IMR-90 (cell line): ENCODE data around the gene TMEM163.

Experiments used
- CEBPB ChIP-seq: IDR thresholded peaks from 2 replicates; pipeline ENCODE4 v1.6.1; 2012; ENCODE audit warnings: low read depth, low read length, improper control_type of control experiment
- CHD1 ChIP-seq: IDR thresholded peaks from 2 replicates; pipeline ENCODE4 v1.6.1; 2012; ENCODE audit warnings: low read depth, low read length, improper control_type of control experiment
- FOS ChIP-seq: fragments of 150-350 bp; IDR thresholded peaks from 2 replicates; pipeline ENCODE4 v1.6.1; 2016; ENCODE audit warnings: low read depth, low read length
- NFE2L2 ChIP-seq: fragments of 150-350 bp; IDR thresholded peaks from 2 replicates; pipeline ENCODE4 v1.6.1; 2016; ENCODE audit warnings: low read depth, mild to moderate bottlenecking, low read length
- POLR2A ChIP-seq: IDR thresholded peaks from 2 replicates; pipeline ENCODE4 v1.6.1; 2012; ENCODE audit warnings: mild to moderate bottlenecking, low read depth, low read length
- RAD21 ChIP-seq: IDR thresholded peaks from 2 replicates; pipeline ENCODE4 v1.6.1; 2012; ENCODE audit warnings: low read length, improper control_type of control experiment
- RCOR1 ChIP-seq: IDR thresholded peaks from 2 replicates; pipeline ENCODE4 v1.6.1; 2012; ENCODE audit warnings: mild to moderate bottlenecking, low read length, improper control_type of control experiment; ENCODE audit not compliant: insufficient replicate concordance
- TF ChIP-seq, protein P1 (sequence below): conservative IDR thresholded peaks from 2 replicates; pipeline ENCODE4 v1.5.1; 2012; ENCODE audit warnings: mild to moderate bottlenecking, low read depth, low read length, improper control_type of control experiment
- TF ChIP-seq, protein P2 (sequence below): fragments of 150-350 bp; IDR thresholded peaks from 2 replicates; pipeline ENCODE4 v1.6.1; 2016; ENCODE audit warnings: low read depth, mild to moderate bottlenecking, low read length, moderate library complexity, borderline replicate concordance
- TF ChIP-seq, protein P3 (sequence below): fragments of 150-350 bp; IDR thresholded peaks from 2 replicates; pipeline ENCODE4 v1.6.1; 2017; ENCODE audit warnings: mild to moderate bottlenecking, antibody characterized with exemption, low read length, low read depth

DNA sequence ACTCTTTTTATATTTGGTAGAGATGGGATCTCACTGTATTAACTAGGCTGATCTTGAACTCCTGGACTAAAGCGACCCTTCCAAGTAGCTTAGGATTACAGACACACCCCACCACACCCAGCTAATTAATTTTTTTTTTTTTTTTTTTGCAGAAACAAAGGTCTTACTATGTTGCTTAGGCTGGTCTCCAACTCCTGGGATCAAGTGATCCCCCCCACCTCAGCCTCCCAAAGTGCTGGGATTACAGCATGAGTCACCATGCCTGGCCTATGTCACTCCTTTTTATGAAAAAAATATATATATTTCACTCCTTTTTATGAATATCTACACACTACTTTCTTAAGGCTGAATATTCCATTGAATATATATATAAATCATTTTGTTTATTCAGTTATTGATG is 302.2 kb downstream of the TMEM163 start:
- TF ChIP-seq RCOR1 (no peak), POLR2A (no peak), CEBPB (no peak), CHD1 (no peak), NFE2L2 (no peak), FOS (no peak), RAD21 (no peak)
- TF ChIP-seq, protein P1, sequence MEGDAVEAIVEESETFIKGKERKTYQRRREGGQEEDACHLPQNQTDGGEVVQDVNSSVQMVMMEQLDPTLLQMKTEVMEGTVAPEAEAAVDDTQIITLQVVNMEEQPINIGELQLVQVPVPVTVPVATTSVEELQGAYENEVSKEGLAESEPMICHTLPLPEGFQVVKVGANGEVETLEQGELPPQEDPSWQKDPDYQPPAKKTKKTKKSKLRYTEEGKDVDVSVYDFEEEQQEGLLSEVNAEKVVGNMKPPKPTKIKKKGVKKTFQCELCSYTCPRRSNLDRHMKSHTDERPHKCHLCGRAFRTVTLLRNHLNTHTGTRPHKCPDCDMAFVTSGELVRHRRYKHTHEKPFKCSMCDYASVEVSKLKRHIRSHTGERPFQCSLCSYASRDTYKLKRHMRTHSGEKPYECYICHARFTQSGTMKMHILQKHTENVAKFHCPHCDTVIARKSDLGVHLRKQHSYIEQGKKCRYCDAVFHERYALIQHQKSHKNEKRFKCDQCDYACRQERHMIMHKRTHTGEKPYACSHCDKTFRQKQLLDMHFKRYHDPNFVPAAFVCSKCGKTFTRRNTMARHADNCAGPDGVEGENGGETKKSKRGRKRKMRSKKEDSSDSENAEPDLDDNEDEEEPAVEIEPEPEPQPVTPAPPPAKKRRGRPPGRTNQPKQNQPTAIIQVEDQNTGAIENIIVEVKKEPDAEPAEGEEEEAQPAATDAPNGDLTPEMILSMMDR: no peak
- TF ChIP-seq, protein P2, sequence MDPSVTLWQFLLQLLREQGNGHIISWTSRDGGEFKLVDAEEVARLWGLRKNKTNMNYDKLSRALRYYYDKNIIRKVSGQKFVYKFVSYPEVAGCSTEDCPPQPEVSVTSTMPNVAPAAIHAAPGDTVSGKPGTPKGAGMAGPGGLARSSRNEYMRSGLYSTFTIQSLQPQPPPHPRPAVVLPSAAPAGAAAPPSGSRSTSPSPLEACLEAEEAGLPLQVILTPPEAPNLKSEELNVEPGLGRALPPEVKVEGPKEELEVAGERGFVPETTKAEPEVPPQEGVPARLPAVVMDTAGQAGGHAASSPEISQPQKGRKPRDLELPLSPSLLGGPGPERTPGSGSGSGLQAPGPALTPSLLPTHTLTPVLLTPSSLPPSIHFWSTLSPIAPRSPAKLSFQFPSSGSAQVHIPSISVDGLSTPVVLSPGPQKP: no peak
- TF ChIP-seq, protein P3, sequence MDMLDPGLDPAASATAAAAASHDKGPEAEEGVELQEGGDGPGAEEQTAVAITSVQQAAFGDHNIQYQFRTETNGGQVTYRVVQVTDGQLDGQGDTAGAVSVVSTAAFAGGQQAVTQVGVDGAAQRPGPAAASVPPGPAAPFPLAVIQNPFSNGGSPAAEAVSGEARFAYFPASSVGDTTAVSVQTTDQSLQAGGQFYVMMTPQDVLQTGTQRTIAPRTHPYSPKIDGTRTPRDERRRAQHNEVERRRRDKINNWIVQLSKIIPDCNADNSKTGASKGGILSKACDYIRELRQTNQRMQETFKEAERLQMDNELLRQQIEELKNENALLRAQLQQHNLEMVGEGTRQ: no peak
